PC-3 (cell line): ENCODE data around the gene CLPSL2. TPM values are rescaled to one million over a fixed set of nuclear protein-coding genes. Genes with fewer than 3 reads are reported as not detected.
A peak's percentile ranks its signal among the peaks of the same experiment; 100 is the strongest.

Experiments
- ATAC-seq: fragments of 200-7000 bp; cut with Tn5 transposase; 2 replicates; pipeline ENCODE4 v1.9.1; 2020; ENCODE audit warnings: mild to moderate bottlenecking, moderate library complexity
- BruUV-seq: library from RNA; stranded (reverse); fragments of 400-500 nt; replicated peaks from 2 replicates; lab custom pipeline; 2021; lab: Mats Ljungman, UMichigan
- CTCF ChIA-PET: fragments of 300-600 bp; sonication (Branson Sonifier 250); formaldehyde crosslinking; loops from one replicate; lab custom pipeline; 2022; ENCODE audit warnings: antibody characterized with exemption; lab: Charles Lee
- POLR2A ChIA-PET: fragments of 300-600 bp; sonication (Branson Sonifier 250); formaldehyde crosslinking; loops from one replicate; lab custom pipeline; 2022; ENCODE audit warnings: antibody characterized with exemption; ENCODE audit not compliant: unreplicated experiment; lab: Charles Lee
- DNase-seq: peaks from one replicate; pipeline ENCODE4 v3.0.0-alpha.2; 2015
- H2AFZ ChIP-seq: fragments of 300-600 bp; sonication (generic); 2 replicates; pipeline ENCODE4 v1.6.0; 2016; ENCODE audit warnings: antibody characterized with exemption, low read length
- H3F3A ChIP-seq: fragments of 300-600 bp; sonication (generic); one replicate; pipeline ENCODE4 v1.6.0; 2017; ENCODE audit warnings: antibody characterized with exemption, low read length, control low read depth, mild to moderate bottlenecking; ENCODE audit not compliant: unreplicated experiment
- H3K27ac ChIP-seq: fragments of 300-600 bp; sonication (generic); 2 replicates; pipeline ENCODE4 v1.5.1; 2016; ENCODE audit warnings: mild to moderate bottlenecking, low read length
- H3K27me3 ChIP-seq: fragments of 300-600 bp; sonication (generic); 2 replicates; pipeline ENCODE4 v1.6.1; 2016; ENCODE audit warnings: low read length, mixed read lengths
- H3K36me3 ChIP-seq: fragments of 300-600 bp; sonication (generic); 2 replicates; pipeline ENCODE4 v1.6.1; 2016; ENCODE audit warnings: low read depth, mixed run types, low read length, mixed read lengths
- H3K4me1 ChIP-seq: fragments of 300-600 bp; sonication (generic); 2 replicates; pipeline ENCODE4 v1.5.1; 2016; ENCODE audit warnings: low read length; ENCODE audit not compliant: insufficient read depth
- H3K4me2 ChIP-seq: fragments of 300-600 bp; sonication (generic); 2 replicates; pipeline ENCODE4 v1.6.0; 2016; ENCODE audit warnings: low read length
- H3K4me3 ChIP-seq: fragments of 300-600 bp; sonication (generic); 2 replicates; pipeline ENCODE4 v1.5.1; 2016; ENCODE audit warnings: mild to moderate bottlenecking, low read length, mixed read lengths
- H3K79me2 ChIP-seq: fragments of 300-600 bp; sonication (generic); 2 replicates; pipeline ENCODE4 v1.6.1; 2017; ENCODE audit warnings: low read length, mixed read lengths
- H3K9ac ChIP-seq: fragments of 300-600 bp; sonication (generic); 2 replicates; pipeline ENCODE4 v1.6.0; 2016; ENCODE audit warnings: mild to moderate bottlenecking, low read length
- H3K9me2 ChIP-seq: fragments of 300-600 bp; sonication (generic); replicated peaks from 2 replicates; pipeline ENCODE4 v1.6.1; 2016; ENCODE audit warnings: mixed run types, low read length, mixed read lengths
- H3K9me3 ChIP-seq: fragments of 300-600 bp; sonication (generic); 2 replicates; pipeline ENCODE4 v1.6.1; 2016; ENCODE audit warnings: low read length, mixed read lengths
- H4K20me1 ChIP-seq: fragments of 300-600 bp; sonication (generic); 2 replicates; pipeline ENCODE4 v1.6.1; 2016; ENCODE audit warnings: low read length, mixed read lengths
- EZH2 ChIP-seq: fragments of 300-600 bp; sonication (generic); IDR thresholded peaks from one replicate; pipeline ENCODE4 v1.6.1; 2017; ENCODE audit warnings: antibody characterized with exemption, mild to moderate bottlenecking, low read length; ENCODE audit not compliant: unreplicated experiment
- EZH2phosphoT487 ChIP-seq: fragments of 300-600 bp; sonication (generic); IDR thresholded peaks from 2 replicates; pipeline ENCODE4 v1.6.1; 2018; ENCODE audit warnings: mild to moderate bottlenecking, antibody characterized with exemption, low read length, borderline replicate concordance
- intact Hi-C: fragments of 100-400 bp; cut with micrococcal nuclease; formaldehyde crosslinking; loops from 2 replicates; pipeline ENCODE4 v1.9.0; 2023
- total RNA-seq: library from RNA; depleted of rRNA; stranded (reverse); fragments of >200 nt; gene quantifications from 2 replicates; pipeline ENCODE4 v1.2.3, GENCODE V29; 2014
- TF ChIP-seq, protein P1 (sequence below): fragments of 300-600 bp; sonication (generic); conservative IDR thresholded peaks from 2 replicates; pipeline ENCODE4 v1.5.1; 2017; ENCODE audit warnings: antibody characterized with exemption, low read depth, mild to moderate bottlenecking, low read length

CLPSL2 gene
- total RNA-seq, 1 experiment from 2014 or later: not detected

DNA sequence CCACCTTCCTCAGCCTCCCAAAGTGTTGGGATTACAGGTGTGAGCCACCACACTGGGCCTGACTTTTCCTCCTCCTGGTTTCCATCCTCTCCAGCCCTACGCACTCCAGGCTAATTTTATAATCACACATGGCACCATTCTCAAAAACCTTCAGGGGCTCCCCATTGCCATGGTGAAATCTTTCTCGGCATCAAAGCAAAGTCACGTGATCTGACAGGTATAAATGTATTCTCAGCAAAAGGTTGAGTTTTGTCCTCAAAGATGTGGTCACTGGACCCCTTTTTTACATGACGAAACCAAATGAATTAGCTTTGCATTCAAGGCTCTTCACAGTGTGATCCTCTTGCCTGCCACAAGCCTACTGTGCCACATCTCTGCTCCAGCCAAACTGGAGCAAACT lies 24.1 kb upstream of the CLPSL2 start:
- no peak overlapping the region for H3K4me2 ChIP-seq
- H3K79me2 ChIP-seq: no peaks in the 10 kb centered on the region
- no peak overlapping the region for H2AFZ ChIP-seq
- H3K4me1 ChIP-seq: peaks cover 6% of the 10 kb centered on the region; the same call in 1 of the 2 replicates
- no peak overlapping the region for H3K9ac ChIP-seq
- intact Hi-C loops: loop anchor here (10.0 kb wide), 1 partner anchor 202 kb away; no protein-coding TSS in a partner anchor
- no peak for DNase-seq
- no peaks in the 10 kb centered on the region for H3K27me3 ChIP-seq
- CTCF ChIA-PET: no interaction called here
- H3K9me3 ChIP-seq: no peaks in the 10 kb centered on the region
- H3F3A ChIP-seq: no peaks in the 10 kb centered on the region
- BruUV-seq: no TSS peak
- no peak overlapping the region for H3K4me3 ChIP-seq
- no peak overlapping the region for H3K27ac ChIP-seq
- no peaks in the 10 kb centered on the region for H3K36me3 ChIP-seq
- no peaks in the 10 kb centered on the region for H4K20me1 ChIP-seq
- TF ChIP-seq EZH2 (no peak), EZH2phosphoT487 (no peak)
- TF ChIP-seq, protein P1, sequence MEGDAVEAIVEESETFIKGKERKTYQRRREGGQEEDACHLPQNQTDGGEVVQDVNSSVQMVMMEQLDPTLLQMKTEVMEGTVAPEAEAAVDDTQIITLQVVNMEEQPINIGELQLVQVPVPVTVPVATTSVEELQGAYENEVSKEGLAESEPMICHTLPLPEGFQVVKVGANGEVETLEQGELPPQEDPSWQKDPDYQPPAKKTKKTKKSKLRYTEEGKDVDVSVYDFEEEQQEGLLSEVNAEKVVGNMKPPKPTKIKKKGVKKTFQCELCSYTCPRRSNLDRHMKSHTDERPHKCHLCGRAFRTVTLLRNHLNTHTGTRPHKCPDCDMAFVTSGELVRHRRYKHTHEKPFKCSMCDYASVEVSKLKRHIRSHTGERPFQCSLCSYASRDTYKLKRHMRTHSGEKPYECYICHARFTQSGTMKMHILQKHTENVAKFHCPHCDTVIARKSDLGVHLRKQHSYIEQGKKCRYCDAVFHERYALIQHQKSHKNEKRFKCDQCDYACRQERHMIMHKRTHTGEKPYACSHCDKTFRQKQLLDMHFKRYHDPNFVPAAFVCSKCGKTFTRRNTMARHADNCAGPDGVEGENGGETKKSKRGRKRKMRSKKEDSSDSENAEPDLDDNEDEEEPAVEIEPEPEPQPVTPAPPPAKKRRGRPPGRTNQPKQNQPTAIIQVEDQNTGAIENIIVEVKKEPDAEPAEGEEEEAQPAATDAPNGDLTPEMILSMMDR: no peak
- no peaks in the 10 kb centered on the region for H3K9me2 ChIP-seq
- ATAC-seq: no peak
- POLR2A ChIA-PET: no interaction called here

GRCh38 chr6:35754452-35755277 lies 21.7 kb upstream of the CLPSL2 start:
- Histone ChIP-seq H3K4me2 (peak overlapping the region; percentile 33), H2AFZ (peak overlapping the region; percentile 49)
- POLR2A ChIA-PET: interaction anchor here (0.6 kb wide), 2 partner anchors 21 to 85 kb away, joined by 3 to 4 read pairs; no protein-coding TSS in a partner anchor

More at GRCh38 chr6:35754452-35755277, 21.7 kb upstream of the CLPSL2 start:
- no peaks in the 10 kb centered on the region for H3K79me2 ChIP-seq
- H3K27ac ChIP-seq: peak overlapping the region; percentile 16; the same call in 1 of the 2 replicates
- no TSS peak for BruUV-seq
- intact Hi-C loops: loop anchor here (10.0 kb wide), 1 partner anchor 200 kb away; no protein-coding TSS in a partner anchor
- ATAC-seq: peak; percentile 94
- CTCF ChIA-PET: interaction anchor here (0.6 kb wide), 2 partner anchors 201 to 232 kb away, joined by 3 to 7 read pairs; no protein-coding TSS in a partner anchor
- no peaks in the 10 kb centered on the region for H4K20me1 ChIP-seq
- H3K4me1 ChIP-seq: peaks cover 6% of the 10 kb centered on the region; the same call in 1 of the 2 replicates
- H3K9ac ChIP-seq: no peak overlapping the region
- no peaks in the 10 kb centered on the region for H3K27me3 ChIP-seq
- TF ChIP-seq, protein P1: peak; percentile 30; the same call in 1 of the 2 replicates
- TF ChIP-seq EZH2: no peak
- no peaks in the 10 kb centered on the region for H3K9me2 ChIP-seq
- H3K36me3 ChIP-seq: no peaks in the 10 kb centered on the region
- no peak overlapping the region for H3K4me3 ChIP-seq
- no peaks in the 10 kb centered on the region for H3F3A ChIP-seq
- H3K9me3 ChIP-seq: no peaks in the 10 kb centered on the region
- peak; percentile 76 for DNase-seq
